Colonic mucosa (tissue), 4 donors: ENCODE data around the gene CCDC80. TPM values are rescaled to one million over a fixed set of nuclear protein-coding genes. Genes with fewer than 3 reads are reported as not detected.

Experiments used
- DNase-seq: peaks from one replicate; pipeline ENCODE4 v3.0.0-alpha.2; 2020
- H3K27ac ChIP-seq: fragments of 200-600 bp; one replicate; pipeline ENCODE4 v1.8.0; 2021
- H3K27me3 ChIP-seq: fragments of 200-600 bp; one replicate; pipeline ENCODE4 v1.8.0; 2021
- H3K36me3 ChIP-seq: fragments of 200-600 bp; one replicate; pipeline ENCODE4 v1.8.0; 2021
- H3K4me1 ChIP-seq: fragments of 200-600 bp; one replicate; pipeline ENCODE4 v1.8.0; 2021; ENCODE audit warnings: mild to moderate bottlenecking
- H3K4me3 ChIP-seq: fragments of 200-600 bp; one replicate; pipeline ENCODE4 v1.8.0; 2021
- H3K9ac ChIP-seq, 2 donors: one replicate each; pipeline ENCODE4 v1.7.0; 2013; ENCODE audit warnings: control low read depth in 2 of 2, low read depth in 2 of 2, low read length in 2 of 2
- H3K9me3 ChIP-seq: fragments of 200-600 bp; one replicate; pipeline ENCODE4 v1.8.0; 2021
- intact Hi-C: fragments of 100-400 bp; cut with DNase I; formaldehyde crosslinking; loops from one replicate; pipeline ENCODE4 v1.14.1; 2022
- total RNA-seq, 2 donors: library from RNA; stranded (reverse); fragmentation: NEBNext Ultra II Directional in 1 of 2; extraction: Animal tissue kit (Norgen Biotek cat#: 25700) in 1 of 2; gene quantifications; one replicate each; pipeline ENCODE4 v1.2.1, GENCODE V29; 2021
- TF ChIP-seq, protein P1 (sequence below): fragments of 200-600 bp; IDR thresholded peaks from one replicate; pipeline ENCODE4 v1.8.0; 2022; ENCODE audit warnings: antibody characterized with exemption, mild to moderate bottlenecking
- donor health status: healthy.
- donor health status: DM: no; HTN: no; CAD: no.
- donor health status: DM: no; HTN: no; CAD: no.

Gene CCDC80
- total RNA-seq, 2 donors from 2014 or later = 7.1 to 36.6 TPM

DNA sequence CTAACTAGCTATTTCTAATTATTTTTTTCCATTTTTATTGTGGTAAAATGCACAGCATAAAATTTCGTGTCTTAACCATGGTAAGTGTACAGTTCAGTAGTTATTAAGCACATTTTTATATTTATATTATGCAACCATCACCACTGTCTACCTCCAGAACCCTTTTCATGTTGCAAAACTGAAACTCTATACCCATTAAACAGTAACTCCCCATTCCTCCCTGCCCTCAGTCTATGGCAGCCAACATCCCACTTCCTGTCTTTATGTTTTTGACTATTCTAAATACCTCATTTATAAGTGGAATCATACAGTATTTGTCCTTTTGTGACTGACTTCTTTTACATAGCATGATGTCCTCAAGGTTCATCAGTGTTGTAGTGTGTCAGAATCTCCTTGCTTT, 53.6 kb downstream of the CCDC80 start:
- H3K4me3 ChIP-seq = no peak overlapping the region
- no peaks in the 10 kb centered on the region for H3K9me3 ChIP-seq
- no peaks in the 10 kb centered on the region for H3K4me1 ChIP-seq
- no peaks in the 10 kb centered on the region for H3K27me3 ChIP-seq
- TF ChIP-seq, protein P1, sequence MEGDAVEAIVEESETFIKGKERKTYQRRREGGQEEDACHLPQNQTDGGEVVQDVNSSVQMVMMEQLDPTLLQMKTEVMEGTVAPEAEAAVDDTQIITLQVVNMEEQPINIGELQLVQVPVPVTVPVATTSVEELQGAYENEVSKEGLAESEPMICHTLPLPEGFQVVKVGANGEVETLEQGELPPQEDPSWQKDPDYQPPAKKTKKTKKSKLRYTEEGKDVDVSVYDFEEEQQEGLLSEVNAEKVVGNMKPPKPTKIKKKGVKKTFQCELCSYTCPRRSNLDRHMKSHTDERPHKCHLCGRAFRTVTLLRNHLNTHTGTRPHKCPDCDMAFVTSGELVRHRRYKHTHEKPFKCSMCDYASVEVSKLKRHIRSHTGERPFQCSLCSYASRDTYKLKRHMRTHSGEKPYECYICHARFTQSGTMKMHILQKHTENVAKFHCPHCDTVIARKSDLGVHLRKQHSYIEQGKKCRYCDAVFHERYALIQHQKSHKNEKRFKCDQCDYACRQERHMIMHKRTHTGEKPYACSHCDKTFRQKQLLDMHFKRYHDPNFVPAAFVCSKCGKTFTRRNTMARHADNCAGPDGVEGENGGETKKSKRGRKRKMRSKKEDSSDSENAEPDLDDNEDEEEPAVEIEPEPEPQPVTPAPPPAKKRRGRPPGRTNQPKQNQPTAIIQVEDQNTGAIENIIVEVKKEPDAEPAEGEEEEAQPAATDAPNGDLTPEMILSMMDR = no peak
- no peak overlapping the region for H3K27ac ChIP-seq
- DNase-seq = no peak
- H3K36me3 ChIP-seq = no peaks in the 10 kb centered on the region
- H3K9ac ChIP-seq = no peak overlapping the region
- intact Hi-C loops = loop anchor here (10.0 kb wide), 1 partner anchor 397 kb away; no protein-coding TSS in a partner anchor

DNA sequence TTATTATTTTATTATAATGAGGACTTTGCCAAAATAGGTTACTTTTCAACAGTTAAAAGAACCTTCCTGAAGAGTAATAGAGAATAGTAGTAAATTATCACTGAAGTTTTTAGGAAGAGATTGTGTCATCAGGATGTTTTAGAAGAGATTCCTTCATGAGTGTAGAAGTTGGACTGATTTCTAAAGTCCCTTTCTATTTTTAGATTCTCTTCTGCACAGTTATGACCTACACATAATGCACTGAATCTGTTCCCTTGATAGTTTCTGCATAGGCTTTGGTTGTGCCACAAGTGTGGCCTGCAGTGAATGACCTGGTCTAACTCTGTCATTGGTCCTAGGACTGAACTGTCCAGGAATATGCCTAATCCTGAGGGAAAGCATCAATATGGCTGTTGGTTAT, 55.2 kb downstream of the CCDC80 start:
- Histone ChIP-seq H3K4me1 (no peaks in the 10 kb centered on the region), H3K9ac (no peak overlapping the region), H3K27me3 (no peaks in the 10 kb centered on the region), H3K9me3 (no peaks in the 10 kb centered on the region), H3K27ac (no peak overlapping the region), H3K36me3 (no peaks in the 10 kb centered on the region), H3K4me3 (no peak overlapping the region)
- no peak for DNase-seq
- intact Hi-C loops = loop anchor here (10.0 kb wide), 1 partner anchor 399 kb away; no protein-coding TSS in a partner anchor
- TF ChIP-seq, protein P1 = no peak

DNA sequence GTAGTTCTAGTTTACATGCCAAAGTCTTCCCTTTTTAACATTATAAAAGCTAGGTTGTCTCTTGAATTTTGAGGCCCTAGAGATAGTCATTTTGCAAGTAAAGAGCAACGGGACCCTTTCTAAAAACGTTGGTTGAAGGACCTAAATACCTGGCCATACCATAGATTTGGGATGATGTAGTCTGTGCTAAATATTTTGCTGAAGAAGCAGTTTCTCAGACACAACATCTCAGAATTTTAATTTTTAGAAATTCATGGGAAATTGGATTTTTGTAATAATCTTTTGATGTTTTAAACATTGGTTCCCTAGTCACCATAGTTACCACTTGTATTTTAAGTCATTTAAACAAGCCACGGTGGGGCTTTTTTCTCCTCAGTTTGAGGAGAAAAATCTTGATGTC, 57.8 kb downstream of the CCDC80 start:
- no peak overlapping the region for H3K9ac ChIP-seq
- intact Hi-C loops = loop anchor here (10.0 kb wide), 1 partner anchor 402 kb away; no protein-coding TSS in a partner anchor
- H3K4me3 ChIP-seq = no peak overlapping the region
- H3K27me3 ChIP-seq = no peaks in the 10 kb centered on the region
- no peaks in the 10 kb centered on the region for H3K4me1 ChIP-seq
- no peak for DNase-seq
- TF ChIP-seq, protein P1 = no peak
- H3K27ac ChIP-seq = no peak overlapping the region
- no peaks in the 10 kb centered on the region for H3K36me3 ChIP-seq
- H3K9me3 ChIP-seq = no peaks in the 10 kb centered on the region

DNA sequence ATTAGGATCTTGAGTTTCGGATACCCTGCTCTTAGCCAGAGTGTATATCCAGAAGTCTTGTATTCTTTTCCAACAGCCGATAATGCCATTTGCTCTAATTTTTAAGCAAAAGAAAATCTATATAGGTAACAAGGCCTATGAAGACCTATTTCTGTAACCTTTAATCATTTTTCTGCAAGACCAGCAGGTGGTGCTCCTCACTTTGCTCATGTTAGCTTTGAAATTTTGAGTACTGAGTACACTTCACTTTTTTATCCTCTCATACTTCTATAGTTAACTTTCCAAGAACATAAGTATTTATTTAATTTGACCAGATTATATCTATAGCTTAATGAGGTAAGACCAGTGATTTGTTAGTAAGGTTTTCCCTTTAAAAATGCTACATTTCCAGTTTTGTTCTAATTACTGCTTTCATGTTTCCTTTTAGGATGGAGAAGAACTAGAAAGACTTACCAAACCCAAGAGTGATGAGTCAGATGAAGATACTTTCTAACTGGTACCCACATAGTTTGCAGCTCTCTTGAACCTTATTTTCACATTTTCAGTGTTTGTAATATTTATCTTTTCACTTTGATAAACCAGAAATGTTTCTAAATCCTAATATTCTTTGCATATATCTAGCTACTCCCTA, 58.6 kb downstream of the CCDC80 start:
- Histone ChIP-seq H3K27me3 (no peaks in the 10 kb centered on the region), H3K36me3 (no peaks in the 10 kb centered on the region)
- no peak for DNase-seq

DNA sequence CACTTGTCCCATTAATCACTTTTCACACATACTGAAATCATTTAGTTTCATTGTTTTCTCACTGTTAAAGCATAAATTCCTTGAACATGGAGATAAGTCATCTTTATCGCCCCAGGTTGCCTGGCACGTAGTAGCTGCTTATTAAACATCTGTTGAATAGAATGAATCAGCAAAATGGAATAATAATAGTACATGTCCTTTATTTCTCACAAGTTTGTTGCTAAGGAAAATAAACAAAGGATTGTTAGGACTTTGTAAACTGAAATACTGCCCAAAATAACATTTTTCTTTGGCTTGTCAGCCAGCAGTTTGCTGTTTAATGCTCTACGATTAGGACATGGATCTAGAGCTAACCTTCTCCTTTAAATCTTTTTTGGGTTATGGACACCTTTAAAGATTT, 61.2 kb downstream of the CCDC80 start:
- no peaks in the 10 kb centered on the region for H3K9me3 ChIP-seq
- intact Hi-C loops = loop anchor here (10.0 kb wide), 1 partner anchor 405 kb away; no protein-coding TSS in a partner anchor
- H3K4me3 ChIP-seq = no peak overlapping the region
- no peak for DNase-seq
- TF ChIP-seq, protein P1 = no peak
- H3K36me3 ChIP-seq = no peaks in the 10 kb centered on the region
- H3K27ac ChIP-seq = no peak overlapping the region
- H3K9ac ChIP-seq = no peak overlapping the region
- no peaks in the 10 kb centered on the region for H3K4me1 ChIP-seq
- H3K27me3 ChIP-seq = no peaks in the 10 kb centered on the region

More for the DNA sequence above, 58.6 kb downstream of the CCDC80 start:
- H3K4me3 ChIP-seq = no peak overlapping the region
- H3K9ac ChIP-seq = no peak overlapping the region
- TF ChIP-seq, protein P1 = no peak
- no peaks in the 10 kb centered on the region for H3K4me1 ChIP-seq
- H3K27ac ChIP-seq = no peak overlapping the region
- intact Hi-C loops = loop anchor here (10.0 kb wide), 1 partner anchor 402 kb away; no protein-coding TSS in a partner anchor
- no peaks in the 10 kb centered on the region for H3K9me3 ChIP-seq
